ENCODE measurements around the gene MBD1. TPM values are rescaled to one million over a fixed set of nuclear protein-coding genes. Genes with fewer than 3 reads are reported as not detected.
"Not testable (repeated sequence)": the region's sequence is repeated elsewhere in the genome, so short reads cannot be mapped to it uniquely, and the experiment has no call there.

The MBD1 gene
- total and polyA plus RNA-seq, 8 donors: 27.2 to 46.9 (median 33.9) TPM

DNA sequence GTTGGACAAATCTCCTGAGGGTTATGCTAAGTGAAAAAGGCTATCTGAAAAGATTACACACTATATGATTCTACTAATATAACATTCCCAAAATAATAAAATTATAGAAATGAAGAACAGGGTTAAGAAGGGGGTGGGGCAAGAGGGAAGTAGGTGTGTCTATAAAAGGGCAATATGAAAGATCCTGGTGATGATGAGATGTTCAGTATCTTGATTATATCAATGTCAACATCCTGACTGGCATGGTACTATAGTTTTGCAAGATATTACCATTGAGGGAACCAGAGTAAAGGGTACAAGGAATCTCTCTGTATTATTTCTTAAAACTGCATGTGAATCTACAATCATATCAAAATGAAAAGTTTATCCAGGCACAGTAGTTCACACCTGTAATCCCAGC lies 31.7 kb downstream of the MBD1 start:
- DNase-seq (no peak), ATAC-seq (no peak), FAIRE-seq (no peak)
- no peak overlapping the region for H3K4me3 ChIP-seq
- H3K9me3 ChIP-seq: no peaks in the 10 kb centered on the region
- no peaks in the 10 kb centered on the region for H3K4me1 ChIP-seq
- intact Hi-C loops (cut with DNase I): no loop called here
- H3K27me3 ChIP-seq: no peaks in the 10 kb centered on the region
- H3K27ac ChIP-seq: no peak overlapping the region
- H3K36me3 ChIP-seq: no peaks in the 10 kb centered on the region
- TF ChIP-seq, protein P1, sequence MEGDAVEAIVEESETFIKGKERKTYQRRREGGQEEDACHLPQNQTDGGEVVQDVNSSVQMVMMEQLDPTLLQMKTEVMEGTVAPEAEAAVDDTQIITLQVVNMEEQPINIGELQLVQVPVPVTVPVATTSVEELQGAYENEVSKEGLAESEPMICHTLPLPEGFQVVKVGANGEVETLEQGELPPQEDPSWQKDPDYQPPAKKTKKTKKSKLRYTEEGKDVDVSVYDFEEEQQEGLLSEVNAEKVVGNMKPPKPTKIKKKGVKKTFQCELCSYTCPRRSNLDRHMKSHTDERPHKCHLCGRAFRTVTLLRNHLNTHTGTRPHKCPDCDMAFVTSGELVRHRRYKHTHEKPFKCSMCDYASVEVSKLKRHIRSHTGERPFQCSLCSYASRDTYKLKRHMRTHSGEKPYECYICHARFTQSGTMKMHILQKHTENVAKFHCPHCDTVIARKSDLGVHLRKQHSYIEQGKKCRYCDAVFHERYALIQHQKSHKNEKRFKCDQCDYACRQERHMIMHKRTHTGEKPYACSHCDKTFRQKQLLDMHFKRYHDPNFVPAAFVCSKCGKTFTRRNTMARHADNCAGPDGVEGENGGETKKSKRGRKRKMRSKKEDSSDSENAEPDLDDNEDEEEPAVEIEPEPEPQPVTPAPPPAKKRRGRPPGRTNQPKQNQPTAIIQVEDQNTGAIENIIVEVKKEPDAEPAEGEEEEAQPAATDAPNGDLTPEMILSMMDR (IDR thresholded peaks at IDR 0.05): no peak

DNA sequence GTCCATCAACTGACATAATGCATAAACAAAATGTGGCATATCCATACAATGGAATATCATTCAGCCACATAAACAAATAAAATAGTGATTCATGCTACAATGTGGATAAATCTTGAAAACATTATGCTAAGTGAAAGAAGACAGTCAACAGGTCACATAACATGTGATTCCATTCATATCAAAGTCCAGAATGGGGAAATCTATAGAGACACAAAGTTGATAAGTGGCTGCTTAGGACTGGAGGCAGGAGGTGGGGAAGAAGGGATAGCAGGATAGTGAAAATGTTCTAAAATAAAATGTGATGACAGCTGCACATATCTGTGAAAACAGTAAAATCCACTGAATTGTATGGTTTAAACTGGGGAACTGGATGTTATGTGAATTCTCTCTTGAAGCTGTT lies 33.8 kb downstream of the MBD1 start:
- TF ChIP-seq, protein P1 (IDR thresholded peaks at IDR 0.05): no peak
- no peaks in the 10 kb centered on the region for H3K4me1 ChIP-seq
- H3K9me3 ChIP-seq: no peaks in the 10 kb centered on the region
- H3K27ac ChIP-seq: no peak overlapping the region
- FAIRE-seq (no peak), ATAC-seq (no peak), DNase-seq (no peak)
- H3K36me3 ChIP-seq: no peaks in the 10 kb centered on the region
- no peak overlapping the region for H3K4me3 ChIP-seq
- intact Hi-C loops (cut with DNase I): no loop called here
- no peaks in the 10 kb centered on the region for H3K27me3 ChIP-seq

DNA sequence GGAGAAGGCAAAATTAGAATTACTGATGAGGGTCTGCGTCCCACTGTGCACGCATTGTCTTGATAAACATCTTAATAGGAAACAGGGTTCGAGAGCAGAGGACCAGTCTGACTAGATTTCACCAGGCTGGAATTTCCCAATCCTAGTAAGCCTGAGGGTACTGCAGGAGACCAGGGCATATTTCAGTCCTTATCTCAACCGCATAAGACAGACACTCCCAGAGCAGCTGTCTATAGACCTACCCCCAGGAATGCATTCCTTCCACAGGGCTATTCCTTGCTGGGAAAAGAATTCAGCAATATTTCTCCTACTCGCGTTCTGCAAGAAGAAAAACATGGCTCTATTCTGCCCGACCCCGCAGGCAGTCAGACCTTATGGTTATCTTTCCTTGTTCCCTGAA lies 39.6 kb downstream of the MBD1 start:
- H3K36me3 ChIP-seq; H3K9me3 ChIP-seq; H3K27me3 ChIP-seq; H3K4me1 ChIP-seq; intact Hi-C loops (cut with DNase I); DNase-seq; H3K4me3 ChIP-seq; H3K27ac ChIP-seq; ATAC-seq; FAIRE-seq: not testable (repeated sequence)
- 72 to 89% methylated on average over 8 of the region's 8 CpGs for WGBS, 2 donors

DNA sequence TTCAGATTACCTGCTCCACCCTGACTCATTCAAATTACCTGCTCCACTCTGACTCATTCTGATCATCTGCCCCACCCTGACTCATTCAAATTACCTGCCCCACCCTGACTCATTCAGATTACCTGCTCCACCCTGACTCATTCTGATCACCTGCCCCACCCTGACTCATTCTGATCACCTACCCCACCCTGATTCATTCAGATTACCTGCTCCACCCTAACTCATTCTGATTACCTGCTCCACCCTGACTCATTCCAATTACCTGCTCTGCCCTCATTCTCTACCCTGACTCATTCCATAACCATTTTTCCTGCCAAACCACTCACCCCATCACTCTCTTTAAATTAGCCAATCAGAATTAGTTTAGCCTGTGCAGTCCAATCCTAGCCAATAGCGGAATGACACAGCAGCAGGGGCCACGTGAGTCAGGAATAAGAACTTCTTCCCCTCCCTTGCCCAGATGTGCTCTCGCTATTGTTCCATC lies 41.2 kb downstream of the MBD1 start:
- no peaks in the 10 kb centered on the region for H3K36me3 ChIP-seq
- 91 to 92% methylated on average over 3 of the region's 3 CpGs for WGBS, 2 donors
- no peak overlapping the region for H3K27ac ChIP-seq
- ATAC-seq (no peak), FAIRE-seq (no peak), DNase-seq (no peak)
- H3K4me3 ChIP-seq: no peak overlapping the region
- H3K9me3 ChIP-seq: no peaks in the 10 kb centered on the region
- H3K27me3 ChIP-seq: no peaks in the 10 kb centered on the region
- H3K4me1 ChIP-seq: no peaks in the 10 kb centered on the region
- TF ChIP-seq, protein P1 (IDR thresholded peaks at IDR 0.05): no peak
- intact Hi-C loops (cut with DNase I): no loop called here

DNA sequence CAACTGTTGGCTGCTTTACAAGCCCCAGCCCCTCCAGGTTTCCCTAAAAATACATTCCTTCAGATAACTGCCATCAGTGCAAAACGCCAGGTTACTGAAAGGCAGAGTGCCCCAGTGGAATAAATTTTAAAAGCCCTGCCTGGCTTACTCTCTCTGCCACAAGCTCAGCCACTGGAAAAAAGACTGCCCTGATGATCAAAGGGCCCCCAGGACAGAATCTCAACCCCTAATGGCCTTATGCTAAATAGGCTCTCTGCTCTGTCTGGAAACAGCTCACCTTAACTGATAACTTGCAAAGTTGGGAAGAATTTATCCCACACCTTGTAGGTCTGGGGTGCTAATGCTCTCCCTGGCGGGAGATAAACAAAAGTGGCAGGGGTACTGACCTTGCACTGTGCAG lies 48.9 kb downstream of the MBD1 start:
- Histone ChIP-seq H3K4me1 (no peaks in the 10 kb centered on the region), H3K4me3 (no peak overlapping the region), H3K9me3 (no peaks in the 10 kb centered on the region), H3K36me3 (no peaks in the 10 kb centered on the region), H3K27me3 (no peaks in the 10 kb centered on the region), H3K27ac (no peak overlapping the region)
- 68 to 71% methylated on average over 2 of the region's 2 CpGs for WGBS, 2 donors
- intact Hi-C loops (cut with DNase I): no loop called here
- ATAC-seq (no peak), FAIRE-seq (no peak), DNase-seq (no peak)
- TF ChIP-seq, protein P1 (IDR thresholded peaks at IDR 0.05): no peak

DNA sequence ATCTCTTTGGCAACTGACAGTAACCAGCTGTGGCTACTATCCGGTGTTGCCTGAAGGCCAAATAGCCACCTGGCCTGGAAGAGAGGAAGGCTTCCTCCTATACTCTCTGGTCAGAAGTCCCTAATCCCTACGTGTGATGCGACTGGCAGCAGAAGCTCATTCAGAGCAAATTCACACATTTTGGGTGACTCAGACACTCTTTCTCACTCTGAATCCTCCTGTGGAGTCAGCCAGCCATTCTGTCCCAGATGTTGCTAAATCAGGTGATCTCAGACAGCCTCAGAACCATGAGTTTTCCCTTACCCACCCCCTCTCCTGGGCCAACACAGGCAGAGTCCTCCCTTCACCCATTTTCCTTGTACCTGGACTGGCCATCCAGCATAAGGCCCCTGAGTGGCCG lies 49.7 kb downstream of the MBD1 start:
- WGBS, 2 donors: 72 to 90% methylated on average over 4 of the region's 4 CpGs
- H3K27ac ChIP-seq: no peak overlapping the region
- no peaks in the 10 kb centered on the region for H3K4me1 ChIP-seq
- no peak for ATAC-seq
- H3K27me3 ChIP-seq: no peaks in the 10 kb centered on the region
- no peak for FAIRE-seq
- no peak for DNase-seq
- no peaks in the 10 kb centered on the region for H3K9me3 ChIP-seq
- TF ChIP-seq, protein P1 (IDR thresholded peaks at IDR 0.05): no peak
- no peak overlapping the region for H3K4me3 ChIP-seq
- H3K36me3 ChIP-seq: no peaks in the 10 kb centered on the region
- intact Hi-C loops (cut with DNase I): no loop called here

DNA sequence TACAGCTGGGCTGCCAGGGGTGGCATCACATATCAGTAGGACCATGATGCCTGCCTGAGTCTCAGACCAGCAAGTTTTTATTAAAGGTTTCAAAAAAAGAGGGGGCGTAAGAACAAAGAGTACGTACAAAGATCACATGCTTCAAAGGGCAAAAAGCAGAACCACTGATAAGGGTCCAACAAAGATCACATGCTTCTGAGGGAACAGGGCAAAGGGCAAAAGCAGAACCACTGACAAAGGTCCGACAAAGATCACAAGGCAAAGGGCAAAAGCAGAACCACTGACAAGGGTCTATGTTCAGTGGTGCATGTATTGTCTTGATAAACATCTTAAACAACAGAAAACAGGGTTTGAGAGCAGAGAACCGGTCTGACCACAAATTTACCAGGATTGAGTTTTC lies 61.1 kb downstream of the MBD1 start:
- H3K9me3 ChIP-seq; FAIRE-seq; DNase-seq; H3K4me3 ChIP-seq; H3K36me3 ChIP-seq; intact Hi-C loops (cut with DNase I); H3K27ac ChIP-seq; H3K27me3 ChIP-seq; ATAC-seq; H3K4me1 ChIP-seq: not testable (repeated sequence)
- 83 to 90% methylated on average over 4 of the region's 4 CpGs for WGBS, 2 donors
